WI38 (cell line): ENCODE measurements around the gene CD247.

Experiments
- H3K4me3 ChIP-seq: 2 replicates; pipeline ENCODE4 v1.5.1; 2011; ENCODE audit warnings: low read depth, mild to moderate bottlenecking, control low read depth, low read length
- CTCF ChIP-seq: IDR thresholded peaks from 2 replicates; pipeline ENCODE4 v1.5.1; 2012; ENCODE audit warnings: low read depth, mild to moderate bottlenecking, control low read depth, low read length

CD247 gene

GRCh38 chr1:167429612-167430011, 88.7 kb downstream of the CD247 start:
- no peak for TF ChIP-seq CTCF
- no peak overlapping the region for H3K4me3 ChIP-seq

- no peak overlapping the region for H3K4me3 ChIP-seq
- TF ChIP-seq CTCF: no peak
Observed at GRCh38 chr1:167428395-167428794, 89.9 kb downstream of the CD247 start.

- no peak overlapping the region for H3K4me3 ChIP-seq
- no peak for TF ChIP-seq CTCF
Observed at GRCh38 chr1:167427848-167428247, 90.5 kb downstream of the CD247 start.

GRCh38 chr1:167426716-167427115, 91.6 kb downstream of the CD247 start:
- no peak overlapping the region for H3K4me3 ChIP-seq
- TF ChIP-seq CTCF: no peak

GRCh38 chr1:167425482-167425881, 92.8 kb downstream of the CD247 start:
- TF ChIP-seq CTCF: no peak

GRCh38 chr1:167423684-167424619, 94.4 kb downstream of the CD247 start:
- H3K4me3 ChIP-seq: no peak overlapping the region
- no peak for TF ChIP-seq CTCF

More at GRCh38 chr1:167425482-167425881, 92.8 kb downstream of the CD247 start:
- no peak overlapping the region for H3K4me3 ChIP-seq

GRCh38 chr1:167420510-167420909, 97.8 kb downstream of the CD247 start:
- TF ChIP-seq CTCF: no peak
- H3K4me3 ChIP-seq: no peak overlapping the region
